Neural progenitor cell (in vitro differentiated cells): Measurements from ENCODE around the gene SLC27A3. TPM values are rescaled to one million over a fixed set of nuclear protein-coding genes. Genes with fewer than 3 reads are reported as not detected.
A peak's percentile ranks its signal among the peaks of the same experiment; 100 is the strongest.

Experiments used
- DNase-seq: peaks from one replicate; pipeline ENCODE4 v3.0.0-alpha.2; 2016; ENCODE audit warnings: low spot score
- H2AFZ ChIP-seq: fragments of 200-600 bp; sonication (generic); replicated peaks from 2 replicates; pipeline ENCODE4 v1.6.1; 2016; ENCODE audit warnings: antibody characterized with exemption
- H3F3A ChIP-seq: fragments of 200-600 bp; sonication (generic); 2 replicates; pipeline ENCODE4 v1.6.1; 2016; ENCODE audit warnings: antibody characterized with exemption, low read depth
- H3K27ac ChIP-seq: fragments of 200-600 bp; sonication (generic); 2 replicates; pipeline ENCODE4 v1.5.1; 2016; ENCODE audit warnings: mild to moderate bottlenecking
- H3K27me3 ChIP-seq: fragments of 200-600 bp; sonication (generic); 2 replicates; pipeline ENCODE4 v1.6.1; 2016; ENCODE audit warnings: mild to moderate bottlenecking, moderate library complexity
- H3K36me3 ChIP-seq: fragments of 200-600 bp; sonication (generic); 2 replicates; pipeline ENCODE4 v1.5.1; 2016
- H3K4me1 ChIP-seq: fragments of 200-600 bp; sonication (generic); 2 replicates; pipeline ENCODE4 v1.6.1; 2016; ENCODE audit warnings: mixed run types
- H3K4me2 ChIP-seq: fragments of 200-600 bp; sonication (generic); 2 replicates; pipeline ENCODE4 v1.6.1; 2016
- H3K4me3 ChIP-seq: fragments of 200-600 bp; sonication (generic); 2 replicates; pipeline ENCODE4 v1.5.1; 2016
- H3K79me2 ChIP-seq: fragments of 200-600 bp; sonication (generic); 2 replicates; pipeline ENCODE4 v1.6.1; 2016; ENCODE audit warnings: low read depth
- H3K9ac ChIP-seq: fragments of 200-600 bp; sonication (generic); 2 replicates; pipeline ENCODE4 v1.6.1; 2016
- H3K9me3 ChIP-seq: fragments of 200-600 bp; sonication (generic); 2 replicates; pipeline ENCODE4 v1.5.1; 2016; ENCODE audit warnings: low read depth
- H4K20me1 ChIP-seq: fragments of 200-600 bp; sonication (generic); 2 replicates; pipeline ENCODE4 v1.6.1; 2016; ENCODE audit warnings: low read depth
- H3K27ac Mint-ChIP-seq: 3 replicates; pipeline ENCODE4 v1.8.0; 2021; ENCODE audit warnings: mixed read lengths
- H3K27me3 Mint-ChIP-seq: 2 replicates; pipeline ENCODE4 v1.8.0; 2022; ENCODE audit warnings: low read depth, mild to moderate bottlenecking, inconsistent platforms, moderate library complexity, mixed read lengths; ENCODE audit not compliant: insufficient read depth
- H3K36me3 Mint-ChIP-seq: 3 replicates; pipeline ENCODE4 v1.8.0; 2021; ENCODE audit warnings: mixed read lengths
- H3K4me1 Mint-ChIP-seq: 3 replicates; pipeline ENCODE4 v1.8.0; 2021; ENCODE audit warnings: mixed read lengths
- H3K4me3 Mint-ChIP-seq: 3 replicates; pipeline ENCODE4 v1.8.0; 2021; ENCODE audit warnings: mild to moderate bottlenecking, moderate library complexity, mixed read lengths
- H3K9me3 Mint-ChIP-seq: 3 replicates; pipeline ENCODE4 v1.8.0; 2020; ENCODE audit warnings: mixed read lengths
- CTCF ChIP-seq: fragments of 200-600 bp; sonication (generic); IDR thresholded peaks from 2 replicates; pipeline ENCODE4 v1.5.1; 2017; ENCODE audit warnings: antibody characterized with exemption, mild to moderate bottlenecking
- EZH2 ChIP-seq: fragments of 200-600 bp; sonication (generic); IDR thresholded peaks from 2 replicates; pipeline ENCODE4 v1.6.1; 2017; ENCODE audit warnings: antibody characterized with exemption, mild to moderate bottlenecking, moderate library complexity
- EZH2phosphoT487 ChIP-seq: fragments of 200-600 bp; sonication (generic); IDR thresholded peaks from 2 replicates; pipeline ENCODE4 v1.6.1; 2017; ENCODE audit warnings: antibody characterized with exemption
- total RNA-seq: library from RNA; depleted of rRNA; stranded (reverse); fragments of >200 nt; gene quantifications from 2 replicates; pipeline ENCODE4 v1.2.3, GENCODE V29; 2015; ENCODE audit warnings: low replicate concordance

The SLC27A3 gene
- total RNA-seq, 1 donor from 2014 or later, result 10.1 TPM

GRCh38 chr1:153748903-153749302 is 26.3 kb upstream of the SLC27A3 start:
- Histone ChIP-seq H4K20me1 (peaks cover 26% of the 10 kb centered on the region), H3K4me3 (no peak overlapping the region), H3K27me3 (no peaks in the 10 kb centered on the region), H3K9me3 (no peaks in the 10 kb centered on the region), H3K27ac (no peak overlapping the region), H3K36me3 (no peaks in the 10 kb centered on the region), H3K4me2 (no peak overlapping the region), H3K9ac (no peak overlapping the region), H3F3A (peaks cover 48% of the 10 kb centered on the region), H3K4me1 (peaks cover 45% of the 10 kb centered on the region), H3K79me2 (no peaks in the 10 kb centered on the region), H2AFZ (no peak overlapping the region)
- Mint-ChIP-seq H3K9me3 (no peaks in the 10 kb centered on the region), H3K4me3 (no peak overlapping the region), H3K4me1 (peaks cover 8% of the 10 kb centered on the region), H3K36me3 (peaks cover 36% of the 10 kb centered on the region), H3K27ac (no peak overlapping the region), H3K27me3 (peaks cover 5% of the 10 kb centered on the region)
- DNase-seq, result no peak
- no peak for TF ChIP-seq CTCF
- TF ChIP-seq EZH2, result no peak
- no peak for TF ChIP-seq EZH2phosphoT487

- Mint-ChIP-seq H3K27me3 (peaks cover 5% of the 10 kb centered on the region), H3K36me3 (peaks cover 36% of the 10 kb centered on the region), H3K4me3 (no peak overlapping the region), H3K9me3 (no peaks in the 10 kb centered on the region), H3K27ac (no peak overlapping the region), H3K4me1 (peaks cover 8% of the 10 kb centered on the region)
- H3K4me1 ChIP-seq, result peaks cover 42% of the 10 kb centered on the region
- peak overlapping the region; percentile 3 for H3K4me3 ChIP-seq
- no peaks in the 10 kb centered on the region for H3K27me3 ChIP-seq
- no peaks in the 10 kb centered on the region for H3K79me2 ChIP-seq
- TF ChIP-seq CTCF (peak; percentile 92), EZH2 (no peak)
- H3K9me3 ChIP-seq, result no peaks in the 10 kb centered on the region
- H3K9ac ChIP-seq, result no peak overlapping the region
- H3F3A ChIP-seq, result peaks cover 43% of the 10 kb centered on the region
- peak overlapping the region; percentile 53 for H3K4me2 ChIP-seq
- H3K27ac ChIP-seq, result peak overlapping the region; percentile 31
- DNase-seq, result peak; percentile 91
- no peak overlapping the region for H2AFZ ChIP-seq
- peaks cover 26% of the 10 kb centered on the region for H4K20me1 ChIP-seq
- no peaks in the 10 kb centered on the region for H3K36me3 ChIP-seq
These were observed 25.7 kb upstream of the SLC27A3 start for GRCh38 chr1:153749408-153750005.

- Histone ChIP-seq H3K27me3 (no peaks in the 10 kb centered on the region), H3K4me1 (peaks cover 35% of the 10 kb centered on the region), H3K4me3 (peak overlapping the region; percentile 3), H4K20me1 (peaks cover 23% of the 10 kb centered on the region), H3K79me2 (no peaks in the 10 kb centered on the region), H3K9ac (no peak overlapping the region), H3K9me3 (no peaks in the 10 kb centered on the region), H3K36me3 (no peaks in the 10 kb centered on the region), H2AFZ (no peak overlapping the region), H3F3A (peaks cover 36% of the 10 kb centered on the region), H3K4me2 (peak overlapping the region; percentile 53), H3K27ac (peak overlapping the region; percentile 31)
- H3K9me3 Mint-ChIP-seq, result no peaks in the 10 kb centered on the region
- no peak overlapping the region for H3K4me3 Mint-ChIP-seq
- TF ChIP-seq EZH2 (no peak), CTCF (peak; percentile 42)
- peaks cover 8% of the 10 kb centered on the region for H3K4me1 Mint-ChIP-seq
- H3K27me3 Mint-ChIP-seq, result peaks cover 5% of the 10 kb centered on the region
- peak; percentile 68 for DNase-seq
- peaks cover 38% of the 10 kb centered on the region for H3K36me3 Mint-ChIP-seq
- no peak overlapping the region for H3K27ac Mint-ChIP-seq
These were observed 24.9 kb upstream of the SLC27A3 start for GRCh38 chr1:153750026-153750995.
